Endodermal cell (in vitro differentiated cells): Measurements from ENCODE around the gene PDE6A. TPM values are rescaled to one million over a fixed set of nuclear protein-coding genes. Genes with fewer than 3 reads are reported as not detected.
"Not testable (repeated sequence)": the region's sequence is repeated elsewhere in the genome, so short reads cannot be mapped to it uniquely, and the experiment has no call there.

Experiments used
- DNase-seq: peaks from one replicate; pipeline ENCODE4 v3.0.0-alpha.2; 2017
- H3K27ac ChIP-seq: 2 replicates; pipeline ENCODE4 v1.5.1; 2013; ENCODE audit warnings: mild to moderate bottlenecking, low read depth, low read length, moderate library complexity
- H3K27me3 ChIP-seq: 2 replicates; pipeline ENCODE4 v1.6.1; 2013; ENCODE audit warnings: mild to moderate bottlenecking, low read length, moderate library complexity; ENCODE audit not compliant: insufficient read depth, control insufficient read depth, poor library complexity, severe bottlenecking
- H3K36me3 ChIP-seq: 2 replicates; pipeline ENCODE4 v1.7.0; 2013; ENCODE audit warnings: mild to moderate bottlenecking, low read length, moderate library complexity; ENCODE audit not compliant: control insufficient read depth, insufficient read depth
- H3K4me1 ChIP-seq: one replicate; pipeline ENCODE4 v1.7.0; 2013; ENCODE audit warnings: low read length; ENCODE audit not compliant: control insufficient read depth, insufficient read depth
- H3K4me3 ChIP-seq: 2 replicates; pipeline ENCODE4 v1.5.1; 2013; ENCODE audit warnings: mild to moderate bottlenecking, low read length, moderate library complexity
- H3K9ac ChIP-seq: 2 replicates; pipeline ENCODE4 v1.6.1; 2013; ENCODE audit warnings: mild to moderate bottlenecking, low read length, moderate library complexity; ENCODE audit not compliant: poor library complexity, severe bottlenecking; ENCODE audit errors: extremely low read depth
- H3K9me3 ChIP-seq: 2 replicates; pipeline ENCODE4 v1.6.1; 2013; ENCODE audit warnings: mild to moderate bottlenecking, low read length, moderate library complexity; ENCODE audit not compliant: control insufficient read depth
- H3K27ac Mint-ChIP-seq: 2 replicates; pipeline ENCODE4 v1.8.0; 2020; ENCODE audit warnings: mixed read lengths
- H3K27me3 Mint-ChIP-seq: 2 replicates; pipeline ENCODE4 v1.8.0; 2021; ENCODE audit warnings: mild to moderate bottlenecking, mixed read lengths; ENCODE audit not compliant: insufficient read depth
- H3K36me3 Mint-ChIP-seq: 2 replicates; pipeline ENCODE4 v1.8.0; 2020; ENCODE audit warnings: low read depth, mixed read lengths
- H3K4me1 Mint-ChIP-seq: 2 replicates; pipeline ENCODE4 v1.8.0; 2020; ENCODE audit warnings: mixed read lengths
- H3K4me3 Mint-ChIP-seq: 2 replicates; pipeline ENCODE4 v1.8.0; 2020; ENCODE audit warnings: mild to moderate bottlenecking, moderate library complexity, mixed read lengths
- H3K9me3 Mint-ChIP-seq: 2 replicates; pipeline ENCODE4 v1.8.0; 2020; ENCODE audit warnings: mild to moderate bottlenecking, mixed read lengths
- CTCF ChIP-seq: fragments of 200-600 bp; sonication (generic); conservative IDR thresholded peaks from 2 replicates; pipeline ENCODE4 v1.5.0; 2021; ENCODE audit warnings: antibody characterized with exemption, mild to moderate bottlenecking
- WGBS, 2 experiments: methylation state at CpG; one replicate each; pipeline versions ENCODE4 v1.1.5 to v1.1.7; 2013; ENCODE audit warnings: missing lambda C conversion rate in 2 of 2, mixed read lengths in 1 of 2; ENCODE audit not compliant: insufficient coverage in 1 of 2, insufficient read length in 1 of 2; 5-methylcytosine and 5-hydroxymethylcytosine counted together
- total RNA-seq, 2 donors: library from RNA; stranded (reverse); fragmentation: NEBNext Ultra II Directional in 1 of 2; extraction: Animal tissue kit (Norgen Biotek cat#: 25700) in 1 of 2; gene quantifications; 2 replicates in 1 of 2; 3 replicates in 1 of 2; pipeline ENCODE4 v1.2.1, GENCODE V29; 2021

Gene PDE6A
- total RNA-seq, 2 donors from 2014 or later, result 0.07 TPM; not detected in 1

- Histone ChIP-seq H3K9ac (no peak overlapping the region), H3K4me1 (no peaks in the 10 kb centered on the region), H3K9me3 (no peaks in the 10 kb centered on the region), H3K4me3 (no peak overlapping the region), H3K27me3 (no peaks in the 10 kb centered on the region), H3K36me3 (no peaks in the 10 kb centered on the region), H3K27ac (no peak overlapping the region)
- no peaks in the 10 kb centered on the region for H3K27me3 Mint-ChIP-seq
- peaks cover 5% of the 10 kb centered on the region for H3K9me3 Mint-ChIP-seq
- WGBS, 2 experiments, result 95 to 100% methylated on average over 1 to 4 of the region's 4 CpGs
- TF ChIP-seq CTCF, result no peak
- no peak overlapping the region for H3K4me3 Mint-ChIP-seq
- H3K4me1 Mint-ChIP-seq, result peaks cover 12% of the 10 kb centered on the region
- H3K27ac Mint-ChIP-seq, result no peak overlapping the region
- DNase-seq, result no peak
- no peaks in the 10 kb centered on the region for H3K36me3 Mint-ChIP-seq
Measured at GRCh38 chr5:149881874-149882273, 62.7 kb downstream of the PDE6A start.

GRCh38 chr5:149881069-149881622, 63.4 kb downstream of the PDE6A start:
- H3K36me3 ChIP-seq, result no peaks in the 10 kb centered on the region
- Mint-ChIP-seq H3K27me3 (no peaks in the 10 kb centered on the region), H3K36me3 (no peaks in the 10 kb centered on the region), H3K4me3 (no peak overlapping the region), H3K9me3 (peaks cover 5% of the 10 kb centered on the region), H3K27ac (no peak overlapping the region), H3K4me1 (peaks cover 12% of the 10 kb centered on the region)
- no peaks in the 10 kb centered on the region for H3K27me3 ChIP-seq
- TF ChIP-seq CTCF, result no peak
- no peak for DNase-seq
- H3K9ac ChIP-seq, result no peak overlapping the region
- no peak overlapping the region for H3K27ac ChIP-seq
- WGBS, 2 experiments, result 93 to 96% methylated on average over 3 to 4 of the region's 4 CpGs
- H3K4me1 ChIP-seq, result no peaks in the 10 kb centered on the region
- no peaks in the 10 kb centered on the region for H3K9me3 ChIP-seq
- no peak overlapping the region for H3K4me3 ChIP-seq

- not testable (repeated sequence) for H3K4me3 ChIP-seq, H3K27ac ChIP-seq
Measured at GRCh38 chr5:149879593-149879992, 65.0 kb downstream of the PDE6A start.

GRCh38 chr5:149878371-149878770, 66.2 kb downstream of the PDE6A start:
- peaks cover 5% of the 10 kb centered on the region for H3K9me3 Mint-ChIP-seq
- DNase-seq, result no peak
- peaks cover 12% of the 10 kb centered on the region for H3K4me1 Mint-ChIP-seq
- Histone ChIP-seq H3K9ac (no peak overlapping the region), H3K36me3 (no peaks in the 10 kb centered on the region), H3K9me3 (no peaks in the 10 kb centered on the region), H3K4me1 (no peaks in the 10 kb centered on the region), H3K4me3 (no peak overlapping the region), H3K27ac (no peak overlapping the region), H3K27me3 (no peaks in the 10 kb centered on the region)
- H3K27me3 Mint-ChIP-seq, result no peaks in the 10 kb centered on the region
- H3K27ac Mint-ChIP-seq, result no peak overlapping the region
- H3K4me3 Mint-ChIP-seq, result no peak overlapping the region
- 59 to 75% methylated on average over 3 to 7 of the region's 7 CpGs for WGBS, 2 experiments
- no peak for TF ChIP-seq CTCF
- no peaks in the 10 kb centered on the region for H3K36me3 Mint-ChIP-seq

More at GRCh38 chr5:149879593-149879992, 65.0 kb downstream of the PDE6A start:
- H3K27me3 Mint-ChIP-seq, H3K9me3 Mint-ChIP-seq, H3K4me1 ChIP-seq, H3K36me3 ChIP-seq, H3K27me3 ChIP-seq, H3K4me3 Mint-ChIP-seq, H3K36me3 Mint-ChIP-seq, H3K27ac Mint-ChIP-seq, H3K9ac ChIP-seq, H3K9me3 ChIP-seq, DNase-seq: not testable (repeated sequence)
- no CpG with 5 or more reads among the region's 2 CpGs for WGBS, 2 experiments
- peaks cover 12% of the 10 kb centered on the region for H3K4me1 Mint-ChIP-seq
